ENCODE results near the gene UNC45A.

Gene UNC45A

GRCh38 chr15:90913398-90913944, 21.6 kb upstream of the UNC45A start:
- no peak for TF ChIP-seq CTCF (IDR thresholded peaks at IDR 0.05)
- intact Hi-C loops (cut with DNase I; ENCODE audit: low total_unique reads): no loop called here
- Histone ChIP-seq H3K27ac (no peak overlapping the region), H3K4me1 (no peaks in the 10 kb centered on the region), H3K36me3 (peaks cover 96 to 100% (median 99%) of the 10 kb centered on the region in 3 donors), H3K27me3 (no peaks in the 10 kb centered on the region), H3K4me3 (no peak overlapping the region), H3K9me3 (no peaks in the 10 kb centered on the region)
- no peak for DNase-seq

- Histone ChIP-seq H3K36me3 (peaks cover 98 to 100% (median 100%) of the 10 kb centered on the region in 3 donors), H3K4me1 (no peaks in the 10 kb centered on the region), H3K9me3 (no peaks in the 10 kb centered on the region), H3K27me3 (no peaks in the 10 kb centered on the region), H3K4me3 (no peak overlapping the region), H3K27ac (no peak overlapping the region)
- no peak for TF ChIP-seq CTCF (IDR thresholded peaks at IDR 0.05)
- no peak for DNase-seq
- intact Hi-C loops (cut with DNase I; ENCODE audit: low total_unique reads): no loop called here
These were observed 20.6 kb upstream of the UNC45A start for GRCh38 chr15:90914305-90915080.

GRCh38 chr15:90915216-90915807, 19.8 kb upstream of the UNC45A start:
- H3K9me3 ChIP-seq: no peaks in the 10 kb centered on the region
- H3K4me3 ChIP-seq: no peak overlapping the region

GRCh38 chr15:90915808-90916440, 19.2 kb upstream of the UNC45A start:
- Histone ChIP-seq H3K27ac (no peak overlapping the region), H3K36me3 (peaks cover 98 to 100% (median 100%) of the 10 kb centered on the region in 3 donors), H3K4me3 (no peak overlapping the region), H3K4me1 (no peaks in the 10 kb centered on the region), H3K27me3 (no peaks in the 10 kb centered on the region), H3K9me3 (no peaks in the 10 kb centered on the region)
- no peak for TF ChIP-seq CTCF (IDR thresholded peaks at IDR 0.05)
- intact Hi-C loops (cut with DNase I; ENCODE audit: low total_unique reads): no loop called here
- peak in 1 of 2 donors; percentile 43 for DNase-seq

More at GRCh38 chr15:90915216-90915807, 19.8 kb upstream of the UNC45A start:
- no peaks in the 10 kb centered on the region for H3K27me3 ChIP-seq
- no peaks in the 10 kb centered on the region for H3K4me1 ChIP-seq
- intact Hi-C loops (cut with DNase I; ENCODE audit: low total_unique reads): no loop called here
- no peak for TF ChIP-seq CTCF (IDR thresholded peaks at IDR 0.05)
- DNase-seq: no peak
- H3K27ac ChIP-seq: no peak overlapping the region
- peaks cover 98 to 100% (median 100%) of the 10 kb centered on the region in 3 donors for H3K36me3 ChIP-seq

GRCh38 chr15:90916461-90916860, 18.6 kb upstream of the UNC45A start:
- intact Hi-C loops (cut with DNase I; ENCODE audit: low total_unique reads): no loop called here
- Histone ChIP-seq H3K4me3 (no peak overlapping the region), H3K4me1 (no peaks in the 10 kb centered on the region), H3K36me3 (peaks cover 95 to 100% (median 99%) of the 10 kb centered on the region in 3 donors), H3K9me3 (no peaks in the 10 kb centered on the region), H3K27ac (no peak overlapping the region), H3K27me3 (no peaks in the 10 kb centered on the region)
- TF ChIP-seq CTCF (IDR thresholded peaks at IDR 0.05): no peak
- DNase-seq: no peak

Measured in tibial artery (tissue), 4 donors.